Liver (tissue), 3 donors: ENCODE results near the gene TMEM220.

Experiments used
- CTCF ChIP-seq: fragments of 150-350 bp; IDR thresholded peaks from 2 replicates; pipeline ENCODE4 v1.5.1; 2017; ENCODE audit warnings: improper control_type of control experiment, low read depth, low read length; ENCODE audit not compliant: missing input control
- EGR1 ChIP-seq, 2 donors: IDR thresholded peaks; 2 replicates each; pipeline ENCODE4 v1.6.1; 2016 to 2018; ENCODE audit warnings: antibody characterized with exemption in 2 of 2, low read depth in 2 of 2
- GABPA ChIP-seq, 2 donors: IDR thresholded peaks in 1 of 2; conservative IDR thresholded peaks in 1 of 2; 2 replicates each; pipeline ENCODE4 v1.6.1; 2016; ENCODE audit warnings: antibody characterized with exemption in 2 of 2, mild to moderate bottlenecking in 1 of 2, moderate library complexity in 1 of 2
- HNF4A ChIP-seq, 2 donors: conservative IDR thresholded peaks; 2 replicates each; pipeline ENCODE4 v1.6.1; 2016; ENCODE audit warnings: antibody characterized with exemption in 2 of 2, mild to moderate bottlenecking in 2 of 2
- HNF4G ChIP-seq: IDR thresholded peaks from 2 replicates; pipeline ENCODE4 v1.6.1; 2016; ENCODE audit warnings: antibody characterized with exemption
- RAD21 ChIP-seq, 2 donors: IDR thresholded peaks; 2 replicates each; pipeline ENCODE4 v1.6.1; 2016; ENCODE audit warnings: antibody characterized with exemption in 2 of 2, mild to moderate bottlenecking in 2 of 2
- REST ChIP-seq: IDR thresholded peaks from 2 replicates; pipeline ENCODE4 v1.6.1; 2016; ENCODE audit warnings: antibody characterized with exemption, mild to moderate bottlenecking
- TAF1 ChIP-seq: conservative IDR thresholded peaks from 2 replicates; pipeline ENCODE4 v1.6.1; 2016; ENCODE audit warnings: antibody characterized with exemption, mild to moderate bottlenecking
- YY1 ChIP-seq: IDR thresholded peaks from 2 replicates; pipeline ENCODE4 v1.6.1; 2016; ENCODE audit warnings: antibody characterized with exemption, mild to moderate bottlenecking
- donor health status: healthy.
- donor health status: healthy.

GRCh38 chr17:10724546-10725195, 5.2 kb downstream of the TMEM220 start:
- no peak for TF ChIP-seq TAF1
- no peak for TF ChIP-seq CTCF
- no peak for TF ChIP-seq YY1
- no peak for TF ChIP-seq HNF4G
- TF ChIP-seq RAD21 (IDR thresholded peaks at IDR 0.05) = no peak
- no peak for TF ChIP-seq REST
- TF ChIP-seq GABPA (IDR thresholded peaks at IDR 0.05 in 1 of 2, conservative IDR thresholded peaks at IDR 0.05 in 1 of 2) = no peak
- TF ChIP-seq HNF4A (conservative IDR thresholded peaks at IDR 0.05) = no peak
- TF ChIP-seq EGR1 (IDR thresholded peaks at IDR 0.05; ENCODE audit: low read depth in 2 of 2) = no peak
